K562 (cell line): ENCODE measurements around the gene FANCC. TPM values are rescaled to one million over a fixed set of nuclear protein-coding genes. Genes with fewer than 3 reads are reported as not detected.

Experiments used
- ATAC-seq: fragments of 200-7000 bp; cut with Tn5 transposase; 3 replicates; pipeline ENCODE4 v1.9.1; 2020; ENCODE audit warnings: moderate library complexity
- BruUV-seq: library from RNA; stranded (reverse); fragments of 400-500 nt; replicated peaks from 2 replicates; lab custom pipeline; 2021; lab: Mats Ljungman, UMichigan
- CTCF ChIA-PET: fragments of 300-600 bp; formaldehyde crosslinking; extraction: SDS; loops from one replicate; lab custom pipeline; 2021; ENCODE audit warnings: low intra/inter-chr PET ratio; lab: Yijun Ruan, JAX
- POLR2A ChIA-PET: fragments of 300-600, 350-650 bp; sonication (Branson Sonifier 250); formaldehyde crosslinking; extraction: SDS; loops from one replicate; lab custom pipeline; 2021; ENCODE audit warnings: antibody characterized with exemption, inconsistent platforms; lab: Yijun Ruan, JAX
- DNase-seq, 4 experiments: peaks; one replicate each; pipeline versions ENCODE4 v3.0.0 to v3.0.0-alpha.2; 2011 to 2018; ENCODE audit warnings: low spot score in 3 of 4, mixed read lengths in 3 of 4; ENCODE audit errors: extremely low read depth in 1 of 4
- FAIRE-seq: peaks from 2 replicates; lab custom pipeline; 2011; peaks lifted over from hg19 to GRCh38; lab: Jason Lieb, UNC
- H2AFZ ChIP-seq: 2 replicates; pipeline ENCODE4 v1.6.0; 2011; ENCODE audit warnings: low read depth, low read length, control low read depth, inconsistent platforms
- H3K27ac ChIP-seq: fragments of 200-600 bp; 3 replicates; pipeline ENCODE4 v1.8.0; 2011; ENCODE audit warnings: low read depth, mild to moderate bottlenecking, control low read depth, inconsistent platforms, low read length, moderate library complexity, mixed read lengths; ENCODE audit errors: extremely low read depth
- H3K27me3 ChIP-seq, 2 experiments: fragments of 300-600 bp in 1 of 2; 2 replicates in 1 of 2; 3 replicates in 1 of 2; pipeline versions ENCODE4 v1.6.0 to v1.8.0; 2011; ENCODE audit warnings: inconsistent platforms in 2 of 2, low read length in 2 of 2, mild to moderate bottlenecking in 1 of 2, mixed read lengths in 1 of 2, moderate library complexity in 1 of 2; ENCODE audit not compliant: control insufficient read depth in 2 of 2, insufficient read depth in 2 of 2
- H3K36me3 ChIP-seq: fragments of 300-600 bp; 3 replicates; pipeline ENCODE4 v1.8.0; 2011; ENCODE audit warnings: mild to moderate bottlenecking, low read length, inconsistent platforms; ENCODE audit not compliant: control insufficient read depth, insufficient read depth
- H3K4me1 ChIP-seq, 2 experiments: fragments of 200-600 bp in 1 of 2; replicated peaks in 1 of 2; 2 replicates in 1 of 2; 3 replicates in 1 of 2; pipeline versions ENCODE4 v1.5.1 to v1.8.0; 2011; ENCODE audit warnings: inconsistent platforms in 2 of 2, low read length in 2 of 2, mild to moderate bottlenecking in 1 of 2, mixed read lengths in 1 of 2, moderate library complexity in 1 of 2; ENCODE audit not compliant: control insufficient read depth in 2 of 2, insufficient read depth in 2 of 2
- H3K4me2 ChIP-seq: 2 replicates; pipeline ENCODE4 v1.6.1; 2011; ENCODE audit warnings: low read length, control low read depth, inconsistent platforms, mixed read lengths; ENCODE audit not compliant: insufficient read depth
- H3K4me3 ChIP-seq: fragments of 200-600 bp; sonication (generic), shearing (Covaris generic); 2 replicates; pipeline ENCODE4 v1.5.1; 2016; ENCODE audit warnings: control low read depth, inconsistent platforms
- H3K79me2 ChIP-seq: fragments of 200-600 bp; 3 replicates; pipeline ENCODE4 v1.8.0; 2011; ENCODE audit warnings: low read length, inconsistent platforms; ENCODE audit not compliant: control insufficient read depth, insufficient read depth
- H3K9ac ChIP-seq, 2 experiments: 2 replicates each; pipeline versions ENCODE4 v1.6.0 to v1.6.1; 2011; ENCODE audit warnings: low read depth in 2 of 2, low read length in 2 of 2, control low read depth in 1 of 2, inconsistent platforms in 1 of 2, mild to moderate bottlenecking in 1 of 2, mixed read lengths in 1 of 2; ENCODE audit not compliant: insufficient read depth in 1 of 2
- H3K9me1 ChIP-seq: one replicate; pipeline ENCODE4 v1.6.0; 2011; ENCODE audit warnings: inconsistent platforms, mild to moderate bottlenecking, low read length, moderate library complexity; ENCODE audit not compliant: control insufficient read depth, insufficient read depth
- H3K9me3 ChIP-seq: replicated peaks from 2 replicates; pipeline ENCODE4 v1.5.1; 2011; ENCODE audit warnings: low read depth, low read length, inconsistent platforms; ENCODE audit not compliant: control insufficient read depth, insufficient read depth
- H4K20me1 ChIP-seq: replicated peaks from 2 replicates; pipeline ENCODE4 v1.6.1; 2011; ENCODE audit warnings: low read length, inconsistent platforms, mixed read lengths; ENCODE audit not compliant: control insufficient read depth, insufficient read depth
- CBFA2T2 ChIP-seq: fragments of 450-650 bp; conservative IDR thresholded peaks from 2 replicates; pipeline ENCODE4 v1.6.1; 2017; ENCODE audit warnings: mild to moderate bottlenecking
- COPS2 ChIP-seq: fragments of 450-650 bp; conservative IDR thresholded peaks from 2 replicates; pipeline ENCODE4 v1.6.1; 2016; ENCODE audit warnings: mild to moderate bottlenecking, moderate library complexity
- FOXP1 ChIP-seq: sonication (generic); formaldehyde crosslinking; IDR thresholded peaks from 2 replicates; pipeline ENCODE4 v1.8.0; 2022; ENCODE audit warnings: mild to moderate bottlenecking, missing genetic modification reagents
- L3MBTL2 ChIP-seq: fragments of 450-650 bp; IDR thresholded peaks from 2 replicates; pipeline ENCODE4 v1.6.1; 2016; ENCODE audit warnings: mild to moderate bottlenecking, moderate library complexity
- LEF1 ChIP-seq: fragments of 450-650 bp; IDR thresholded peaks from 2 replicates; pipeline ENCODE4 v1.6.1; 2016; ENCODE audit warnings: mild to moderate bottlenecking
- MAFK ChIP-seq: IDR thresholded peaks from 2 replicates; pipeline ENCODE4 v1.6.1; 2011; ENCODE audit warnings: low read length, improper control_type of control experiment
- RNF2 ChIP-seq: sonication (generic); IDR thresholded peaks from 2 replicates; pipeline ENCODE4 v1.6.1; 2016
- SIRT6 ChIP-seq: IDR thresholded peaks from one replicate; pipeline ENCODE4 v1.6.1; 2012; ENCODE audit warnings: low read depth, mild to moderate bottlenecking, control low read depth, inconsistent platforms, low read length, moderate library complexity
- SRSF1 ChIP-seq: fragments of 200-400 bp; formaldehyde crosslinking; IDR thresholded peaks from 2 replicates; pipeline ENCODE4 v1.6.1; 2017; ENCODE audit warnings: mild to moderate bottlenecking, low read depth, low read length, moderate library complexity
- TAF15 ChIP-seq: fragments of 200-400 bp; formaldehyde crosslinking; IDR thresholded peaks from 2 replicates; pipeline ENCODE4 v1.6.1; 2017; ENCODE audit warnings: mild to moderate bottlenecking, low read depth, low read length, moderate library complexity
- TSC22D4 ChIP-seq: fragments of 450-650 bp; IDR thresholded peaks from 2 replicates; pipeline ENCODE4 v1.6.1; 2016; ENCODE audit warnings: missing genetic modification characterization, missing biosample characterization, control low read depth
- WHSC1 ChIP-seq: IDR thresholded peaks from one replicate; pipeline ENCODE4 v1.6.1; 2012; ENCODE audit warnings: low read length, control low read depth, inconsistent platforms
- XRCC3 ChIP-seq: fragments of 450-650 bp; IDR thresholded peaks from 2 replicates; pipeline ENCODE4 v1.6.1; 2017; ENCODE audit warnings: mild to moderate bottlenecking, moderate library complexity
- ZNF282 ChIP-seq: sonication (generic); formaldehyde crosslinking; IDR thresholded peaks from 2 replicates; pipeline ENCODE4 v1.8.1; 2023; ENCODE audit warnings: missing genetic modification reagents
- ZSCAN29 ChIP-seq: fragments of 450-650 bp; IDR thresholded peaks from 2 replicates; pipeline ENCODE4 v1.6.1; 2017
- ZSCAN32 ChIP-seq: fragments of 450-650 bp; formaldehyde crosslinking; IDR thresholded peaks from 2 replicates; pipeline ENCODE4 v1.4.0; 2020; ENCODE audit warnings: mild to moderate bottlenecking, moderate library complexity
- WGBS: fragments of 100-300 bp; shearing (Covaris generic); methylation state at CpG from one replicate; pipeline ENCODE4 v1.1.6; 2016; ENCODE audit warnings: low coverage, mixed read lengths; ENCODE audit not compliant: insufficient coverage; ENCODE audit errors: missing lambda C conversion rate; 5-methylcytosine and 5-hydroxymethylcytosine counted together
- in situ Hi-C: fragments of 300-500 bp; cut with MboI; formaldehyde crosslinking; loops from 4 replicates; pipeline ENCODE4 v1.15.0; 2018; ENCODE audit warnings: inconsistent platforms, mixed read lengths
- intact Hi-C: fragments of 100-400 bp; cut with micrococcal nuclease; formaldehyde crosslinking; loops from 2 replicates; pipeline ENCODE4 v1.14.2; 2022
- polyA plus RNA-seq, 8 experiments: library from polyadenylated mRNA; depleted of rRNA in 4 of 8; stranded (reverse) in 5 of 8; unstranded in 3 of 8; fragments of >200 nt; fragmentation: Nextera tagmentation in 2 of 8; fragmentation: Illumina TruSeq in 1 of 8; extraction: Ambion mirVana in 2 of 8; extraction: Trizol in 1 of 8; gene quantifications; 2 replicates each; pipeline versions ENCODE4 v1.2.1 to v1.2.3, GENCODE V29; 2011 to 2014; ENCODE audit warnings: inconsistent platforms in 1 of 8, missing spikeins in 1 of 8
- total RNA-seq, 7 experiments: library from RNA; depleted of rRNA in 6 of 7; stranded (reverse); fragments of >200 nt in 6 of 7; fragmentation: Illumina TruSeq in 2 of 7; extraction: Trizol in 2 of 7; gene quantifications; 2 replicates each; pipeline versions ENCODE4 v1.2.1 to v1.2.3, GENCODE V29; 2011 to 2021; ENCODE audit warnings: low replicate concordance in 1 of 7
- TF ChIP-seq, protein P1 (sequence below): fragments of 250-450 bp; sonication (Bioruptor Pico); IDR thresholded peaks from 2 replicates; pipeline ENCODE4 v1.9.0; 2021; ENCODE audit warnings: mild to moderate bottlenecking
- TF ChIP-seq, protein P2 (sequence below): sonication (generic); formaldehyde crosslinking; IDR thresholded peaks from 2 replicates; pipeline ENCODE4 v1.5.0; 2020; ENCODE audit warnings: missing genetic modification reagents
- TF ChIP-seq, protein P3 (sequence below): sonication (generic); formaldehyde crosslinking; IDR thresholded peaks from 2 replicates; pipeline ENCODE4 v1.8.1; 2023; ENCODE audit warnings: mild to moderate bottlenecking, missing genetic modification reagents
- TF ChIP-seq, protein P4 (sequence below), 2 experiments: IDR thresholded peaks; 2 replicates each; pipeline ENCODE4 v1.6.1; 2011; ENCODE audit warnings: borderline replicate concordance in 1 of 2, control low read depth in 1 of 2, low read depth in 1 of 2, low read length in 1 of 2, mild to moderate bottlenecking in 1 of 2, mixed read lengths in 1 of 2, moderate library complexity in 1 of 2; ENCODE audit not compliant: insufficient read depth in 1 of 2, insufficient read length in 1 of 2, poor library complexity in 1 of 2, severe bottlenecking in 1 of 2; ENCODE audit errors: extremely low read depth in 1 of 2
- TF ChIP-seq, protein P5 (sequence below): fragments of 450-650 bp; conservative IDR thresholded peaks from 2 replicates; pipeline ENCODE4 v1.6.1; 2016; ENCODE audit warnings: missing genetic modification characterization, low read depth, mild to moderate bottlenecking, missing compliant biosample characterization, moderate library complexity

The FANCC gene
- total and polyA plus RNA-seq, 9 of the 15 experiments (the other 6 are each of a cell fraction or from before 2014, with no cell fraction given) = 4.6 to 18.4 (median 14.2) TPM

DNA sequence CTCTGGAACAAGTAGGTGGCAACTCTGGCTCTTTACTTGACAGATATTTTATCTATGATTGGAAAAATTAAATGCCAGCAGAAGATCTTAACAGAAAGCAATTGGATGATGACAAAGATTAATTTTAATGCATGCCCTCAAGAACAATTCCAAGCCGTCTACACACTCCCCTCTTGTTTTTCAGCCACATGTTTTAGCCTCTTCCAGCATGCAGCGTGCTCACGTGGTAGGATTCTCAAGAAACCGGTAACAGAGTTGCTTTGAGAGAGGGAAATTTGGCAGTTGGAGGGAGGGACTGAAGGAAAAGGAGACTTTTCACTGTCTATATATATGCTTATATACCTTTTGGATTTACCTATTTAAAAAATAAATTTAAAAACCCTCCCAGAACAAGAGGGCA, 48.3 kb upstream of the FANCC start:
- H3K4me1 ChIP-seq = 0 out of 5 replicates have a peak, but pooled peaks cover 0 to 3% of the 10 kb centered on the region in 2 experiments
- ChIA-PET CTCF (no interaction called here), POLR2A (no interaction called here)
- no peaks in the 10 kb centered on the region for H3K79me2 ChIP-seq
- H2AFZ ChIP-seq = no peak overlapping the region
- no peaks in the 10 kb centered on the region for H3K9me1 ChIP-seq
- peaks cover 45 to 49% of the 10 kb centered on the region in 2 experiments; a peak in 4 of 5 replicates for H3K27me3 ChIP-seq
- no peaks in the 10 kb centered on the region for H3K9me3 ChIP-seq
- H3K9ac ChIP-seq = no peak overlapping the region
- H3K36me3 ChIP-seq = no peaks in the 10 kb centered on the region
- in situ Hi-C loops (no loop called here), intact Hi-C loops (no loop called here)
- no peak overlapping the region for H3K4me3 ChIP-seq
- H3K4me2 ChIP-seq = no peak overlapping the region
- FAIRE-seq (no peak), DNase-seq (no peak), ATAC-seq (no peak)
- H4K20me1 ChIP-seq = no peaks in the 10 kb centered on the region
- 4% methylated on average over 4 of the region's 4 CpGs for WGBS
- no TSS peak for BruUV-seq
- H3K27ac ChIP-seq = no peak overlapping the region
- TF ChIP-seq CBFA2T2 (no peak), SIRT6 (no peak), L3MBTL2 (peak; percentile 44), FOXP1 (CRISPR knock-in tag) (no peak), MAFK (no peak), SRSF1 (no peak), WHSC1 (no peak), ZSCAN29 (no peak), ZSCAN32 (no peak), TAF15 (no peak), LEF1 (no peak), RNF2 (no peak), ZNF282 (CRISPR knock-in tag) (no peak), XRCC3 (no peak), COPS2 (no peak), TSC22D4 (tag) (no peak)
- TF ChIP-seq, protein P1, sequence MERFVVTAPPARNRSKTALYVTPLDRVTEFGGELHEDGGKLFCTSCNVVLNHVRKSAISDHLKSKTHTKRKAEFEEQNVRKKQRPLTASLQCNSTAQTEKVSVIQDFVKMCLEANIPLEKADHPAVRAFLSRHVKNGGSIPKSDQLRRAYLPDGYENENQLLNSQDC (CRISPR knock-in tag) = no peak
- TF ChIP-seq, protein P2, sequence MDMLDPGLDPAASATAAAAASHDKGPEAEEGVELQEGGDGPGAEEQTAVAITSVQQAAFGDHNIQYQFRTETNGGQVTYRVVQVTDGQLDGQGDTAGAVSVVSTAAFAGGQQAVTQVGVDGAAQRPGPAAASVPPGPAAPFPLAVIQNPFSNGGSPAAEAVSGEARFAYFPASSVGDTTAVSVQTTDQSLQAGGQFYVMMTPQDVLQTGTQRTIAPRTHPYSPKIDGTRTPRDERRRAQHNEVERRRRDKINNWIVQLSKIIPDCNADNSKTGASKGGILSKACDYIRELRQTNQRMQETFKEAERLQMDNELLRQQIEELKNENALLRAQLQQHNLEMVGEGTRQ (CRISPR knock-in tag) = peak; percentile 23; the same call in 1 of the 2 replicates
- TF ChIP-seq, protein P3, sequence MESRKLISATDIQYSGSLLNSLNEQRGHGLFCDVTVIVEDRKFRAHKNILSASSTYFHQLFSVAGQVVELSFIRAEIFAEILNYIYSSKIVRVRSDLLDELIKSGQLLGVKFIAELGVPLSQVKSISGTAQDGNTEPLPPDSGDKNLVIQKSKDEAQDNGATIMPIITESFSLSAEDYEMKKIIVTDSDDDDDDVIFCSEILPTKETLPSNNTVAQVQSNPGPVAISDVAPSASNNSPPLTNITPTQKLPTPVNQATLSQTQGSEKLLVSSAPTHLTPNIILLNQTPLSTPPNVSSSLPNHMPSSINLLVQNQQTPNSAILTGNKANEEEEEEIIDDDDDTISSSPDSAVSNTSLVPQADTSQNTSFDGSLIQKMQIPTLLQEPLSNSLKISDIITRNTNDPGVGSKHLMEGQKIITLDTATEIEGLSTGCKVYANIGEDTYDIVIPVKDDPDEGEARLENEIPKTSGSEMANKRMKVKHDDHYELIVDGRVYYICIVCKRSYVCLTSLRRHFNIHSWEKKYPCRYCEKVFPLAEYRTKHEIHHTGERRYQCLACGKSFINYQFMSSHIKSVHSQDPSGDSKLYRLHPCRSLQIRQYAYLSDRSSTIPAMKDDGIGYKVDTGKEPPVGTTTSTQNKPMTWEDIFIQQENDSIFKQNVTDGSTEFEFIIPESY (CRISPR knock-in tag) = no peak
- TF ChIP-seq, protein P4, sequence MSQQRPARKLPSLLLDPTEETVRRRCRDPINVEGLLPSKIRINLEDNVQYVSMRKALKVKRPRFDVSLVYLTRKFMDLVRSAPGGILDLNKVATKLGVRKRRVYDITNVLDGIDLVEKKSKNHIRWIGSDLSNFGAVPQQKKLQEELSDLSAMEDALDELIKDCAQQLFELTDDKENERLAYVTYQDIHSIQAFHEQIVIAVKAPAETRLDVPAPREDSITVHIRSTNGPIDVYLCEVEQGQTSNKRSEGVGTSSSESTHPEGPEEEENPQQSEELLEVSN (IDR thresholded peaks at IDR 0.05; ENCODE audit: borderline replicate concordance in 1 of 2, extremely low read depth in 1 of 2, insufficient read depth in 1 of 2, insufficient read length in 1 of 2, low read depth in 1 of 2, low read length in 1 of 2, poor library complexity in 1 of 2, severe bottlenecking in 1 of 2) = peak in 1 of 2 experiments; percentile 79
- TF ChIP-seq, protein P5, sequence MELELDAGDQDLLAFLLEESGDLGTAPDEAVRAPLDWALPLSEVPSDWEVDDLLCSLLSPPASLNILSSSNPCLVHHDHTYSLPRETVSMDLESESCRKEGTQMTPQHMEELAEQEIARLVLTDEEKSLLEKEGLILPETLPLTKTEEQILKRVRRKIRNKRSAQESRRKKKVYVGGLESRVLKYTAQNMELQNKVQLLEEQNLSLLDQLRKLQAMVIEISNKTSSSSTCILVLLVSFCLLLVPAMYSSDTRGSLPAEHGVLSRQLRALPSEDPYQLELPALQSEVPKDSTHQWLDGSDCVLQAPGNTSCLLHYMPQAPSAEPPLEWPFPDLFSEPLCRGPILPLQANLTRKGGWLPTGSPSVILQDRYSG = no peak
